Fibroblast of the conjunctiva (primary cell): ENCODE measurements around the gene CLASRP.

Source experiments
- DNase-seq: peaks from one replicate; pipeline ENCODE4 v3.0.0-alpha.2; 2010; ENCODE audit warnings: low read depth

Gene CLASRP

DNA sequence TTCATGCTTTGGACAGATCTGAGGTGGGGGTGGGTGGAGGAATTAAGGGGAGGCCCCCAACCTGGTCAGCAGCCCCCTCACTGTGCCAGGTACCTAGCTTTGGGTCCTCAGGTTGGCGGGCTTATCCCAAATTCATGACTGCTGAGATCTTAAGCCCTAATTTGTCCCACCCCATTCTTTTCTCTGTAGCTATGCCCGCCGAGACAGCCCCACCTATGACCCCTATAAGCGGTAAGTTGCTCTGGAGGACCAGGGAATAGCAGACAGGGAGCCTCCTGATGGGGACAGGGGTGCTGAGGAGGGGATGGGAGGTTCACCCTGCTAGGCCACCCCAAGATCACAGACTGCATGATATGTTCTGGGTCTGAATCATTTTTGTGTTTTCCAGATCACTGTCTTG is 23.1 kb downstream of the CLASRP start:
- no peak for DNase-seq

DNA sequence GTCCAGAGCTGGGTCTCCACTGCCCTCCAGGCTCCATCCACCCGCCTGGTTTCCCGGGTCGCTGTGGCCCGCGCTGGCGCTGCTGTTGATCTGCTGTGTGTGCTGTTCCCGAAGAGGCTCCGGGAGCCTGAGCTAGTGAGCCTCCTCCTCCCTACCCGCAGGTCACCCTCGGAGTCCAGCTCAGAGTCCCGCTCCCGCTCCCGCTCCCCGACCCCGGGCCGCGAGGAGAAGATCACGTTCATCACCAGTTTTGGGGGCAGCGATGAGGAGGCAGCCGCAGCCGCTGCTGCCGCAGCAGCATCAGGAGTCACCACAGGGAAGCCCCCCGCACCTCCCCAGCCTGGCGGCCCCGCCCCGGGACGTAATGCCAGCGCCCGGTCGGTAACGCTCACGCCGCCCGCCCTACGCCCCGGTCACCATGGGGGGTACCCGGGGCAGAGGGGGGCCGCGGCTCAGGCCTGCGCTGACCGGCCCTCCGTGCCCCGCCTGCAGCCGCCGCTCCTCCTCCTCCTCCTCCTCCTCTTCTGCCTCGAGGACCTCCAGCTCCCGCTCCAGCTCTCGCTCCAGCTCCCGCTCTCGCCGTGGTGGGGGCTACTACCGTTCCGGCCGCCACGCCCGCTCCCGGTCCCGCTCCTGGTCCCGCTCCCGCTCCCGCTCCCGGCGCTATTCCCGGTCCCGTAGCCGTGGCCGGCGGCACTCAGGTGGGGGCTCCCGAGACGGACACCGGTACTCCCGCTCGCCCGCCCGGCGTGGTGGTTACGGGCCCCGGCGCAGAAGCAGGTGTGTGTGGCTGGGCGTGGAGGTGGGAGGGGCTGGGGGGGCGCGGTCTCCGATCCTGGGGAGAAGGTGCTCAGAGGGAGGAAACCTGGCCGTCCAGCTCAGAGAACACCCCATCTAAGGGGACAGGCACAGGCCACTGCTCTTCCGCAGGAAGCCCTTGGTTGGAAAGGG is 25.3 kb downstream of the CLASRP start:
- DNase-seq: no peak

DNA sequence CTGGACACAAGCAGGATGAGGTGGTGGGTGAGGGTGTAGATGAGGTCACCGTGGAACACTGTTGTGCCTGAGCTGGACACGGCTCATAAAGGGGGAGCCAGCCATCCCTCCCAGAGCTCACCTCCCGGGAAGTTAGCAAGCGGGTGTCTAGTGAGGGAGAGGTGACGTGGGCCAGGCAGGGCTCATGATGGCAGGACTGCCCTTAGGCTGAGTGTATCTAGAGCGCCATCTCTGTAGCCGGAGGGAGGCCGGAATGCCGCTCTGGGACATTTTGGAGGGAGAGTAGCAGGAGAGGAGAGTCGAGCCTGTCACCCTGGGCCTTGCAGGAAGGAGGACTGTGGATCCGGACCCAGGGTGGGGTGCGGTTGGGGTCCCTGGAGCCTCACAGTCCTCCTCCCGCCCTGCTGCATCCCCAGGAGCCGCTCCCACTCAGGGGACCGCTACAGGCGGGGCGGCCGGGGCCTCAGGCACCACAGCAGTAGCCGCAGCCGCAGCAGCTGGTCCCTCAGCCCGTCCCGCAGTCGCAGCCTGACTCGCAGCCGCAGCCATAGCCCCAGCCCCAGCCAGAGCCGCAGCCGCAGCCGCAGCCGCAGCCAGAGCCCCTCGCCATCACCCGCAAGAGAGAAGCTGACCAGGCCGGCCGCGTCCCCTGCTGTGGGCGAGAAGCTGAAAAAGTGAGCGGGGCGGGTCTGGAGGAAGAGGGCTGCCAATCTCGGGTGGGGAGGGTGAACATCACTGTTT is 28.2 kb downstream of the CLASRP start:
- DNase-seq: no peak

DNA sequence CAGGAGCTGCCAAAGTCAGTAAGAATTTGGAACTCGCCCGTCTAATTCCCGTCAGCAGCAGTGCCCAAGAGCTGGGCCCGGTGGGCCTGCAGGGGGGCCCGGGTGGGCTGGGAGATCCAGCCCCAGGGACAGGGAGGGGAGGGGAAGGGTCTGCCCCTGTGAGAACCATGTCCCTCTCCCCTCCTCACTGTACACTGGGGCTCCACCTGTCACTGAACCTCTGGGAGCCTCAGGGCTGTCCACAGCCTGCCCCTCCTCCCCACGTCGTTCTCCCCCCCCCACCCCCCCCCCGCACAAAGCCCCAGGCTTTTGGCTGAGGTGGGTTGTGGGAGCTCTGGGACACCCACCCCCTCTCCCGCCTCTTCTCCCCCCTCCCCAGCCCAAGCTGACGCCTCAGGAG is 29.2 kb downstream of the CLASRP start:
- DNase-seq: no peak

DNA sequence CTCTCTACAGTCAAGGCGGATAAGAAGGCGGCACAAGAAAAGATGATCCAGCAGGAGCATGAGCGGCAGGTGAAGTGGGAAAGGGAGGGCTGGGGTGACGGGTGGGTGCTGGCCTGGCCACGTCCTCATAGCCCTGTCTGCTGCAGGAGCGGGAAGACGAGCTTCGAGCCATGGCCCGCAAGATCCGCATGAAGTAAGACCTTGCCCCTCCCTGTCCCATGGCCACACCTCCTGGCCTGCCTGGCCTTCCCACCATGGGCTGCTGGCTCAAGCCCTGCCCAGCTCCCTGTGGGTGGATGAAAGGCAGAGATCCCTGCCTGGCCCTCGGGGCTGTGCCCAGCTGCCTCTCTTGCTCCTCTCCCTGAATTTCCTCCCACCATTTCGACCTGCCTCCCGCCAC is 30.2 kb downstream of the CLASRP start:
- DNase-seq: peak; percentile 17

DNA sequence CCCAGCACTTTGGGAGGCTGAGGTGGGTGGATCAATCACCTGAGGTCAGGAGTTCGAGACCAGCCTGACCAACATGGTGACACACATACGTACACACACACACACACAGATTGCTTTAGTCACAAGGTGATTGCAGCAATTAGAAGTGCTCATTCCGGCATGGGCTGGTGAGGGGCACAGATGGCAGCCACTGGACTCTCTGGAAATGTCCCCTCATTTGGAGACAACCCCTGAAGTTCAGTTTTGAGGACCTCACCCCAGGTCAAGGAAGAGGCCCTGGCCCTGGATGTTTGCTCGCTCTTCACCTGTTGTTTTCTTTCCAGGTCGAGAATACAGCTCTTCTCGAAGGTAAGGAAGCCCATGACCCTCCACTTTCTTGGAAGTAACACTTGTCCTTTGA is 31.4 kb downstream of the CLASRP start:
- DNase-seq: no peak

DNA sequence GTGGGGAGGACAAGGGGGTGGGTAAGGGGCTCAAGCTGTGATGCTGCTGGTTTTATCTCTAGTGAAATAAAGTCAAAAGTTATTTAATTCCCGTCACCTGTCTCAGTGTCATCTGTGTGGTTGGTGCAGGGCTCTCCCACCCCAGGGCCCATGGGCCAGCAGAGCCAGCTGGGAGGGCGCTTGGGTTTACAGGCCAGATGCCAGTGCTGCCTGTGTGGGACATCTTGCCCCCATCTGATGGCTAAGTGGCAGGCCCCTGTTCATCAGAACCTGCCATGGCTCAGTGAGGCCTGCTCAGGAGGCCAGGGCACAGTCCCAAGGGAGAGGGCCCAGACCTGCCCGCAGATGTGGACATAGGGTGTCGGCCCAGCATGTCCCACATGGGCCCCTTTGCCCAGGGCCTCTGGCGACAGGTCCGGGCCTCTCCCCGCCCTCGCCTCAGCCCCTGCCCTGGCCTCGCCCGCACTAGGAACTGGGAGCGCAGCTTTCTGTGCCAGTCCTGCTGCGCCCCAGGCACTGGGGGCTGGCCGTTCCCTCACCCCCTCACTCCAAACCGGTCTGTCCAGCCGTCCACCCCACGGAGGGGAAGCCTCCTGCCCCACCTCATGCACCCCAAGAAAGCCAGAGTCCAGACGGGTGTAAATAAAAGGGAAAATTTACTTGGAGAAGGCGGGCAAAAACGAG is 32.2 kb downstream of the CLASRP start:
- DNase-seq: no peak

DNA sequence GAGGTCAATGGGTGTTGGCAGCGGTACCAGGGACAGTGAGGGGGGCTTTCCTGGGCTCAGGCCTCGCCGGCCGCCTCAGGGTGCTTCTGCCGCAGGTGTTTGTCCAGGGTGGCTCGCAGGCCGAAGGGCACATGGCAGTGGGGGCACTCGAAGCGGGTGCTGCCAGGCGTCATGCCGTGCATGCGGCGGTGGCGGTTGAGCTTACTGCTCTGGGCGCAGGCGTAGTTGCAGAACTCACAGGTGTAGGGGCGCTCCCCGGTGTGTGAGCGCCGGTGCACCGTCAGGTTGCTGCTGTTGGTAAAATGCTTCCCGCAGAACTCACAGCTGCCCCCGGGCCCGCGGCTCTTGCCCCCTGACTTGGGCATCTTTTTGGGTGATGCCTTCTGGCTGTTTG is 32.7 kb downstream of the CLASRP start:
- DNase-seq: no peak

DNA sequence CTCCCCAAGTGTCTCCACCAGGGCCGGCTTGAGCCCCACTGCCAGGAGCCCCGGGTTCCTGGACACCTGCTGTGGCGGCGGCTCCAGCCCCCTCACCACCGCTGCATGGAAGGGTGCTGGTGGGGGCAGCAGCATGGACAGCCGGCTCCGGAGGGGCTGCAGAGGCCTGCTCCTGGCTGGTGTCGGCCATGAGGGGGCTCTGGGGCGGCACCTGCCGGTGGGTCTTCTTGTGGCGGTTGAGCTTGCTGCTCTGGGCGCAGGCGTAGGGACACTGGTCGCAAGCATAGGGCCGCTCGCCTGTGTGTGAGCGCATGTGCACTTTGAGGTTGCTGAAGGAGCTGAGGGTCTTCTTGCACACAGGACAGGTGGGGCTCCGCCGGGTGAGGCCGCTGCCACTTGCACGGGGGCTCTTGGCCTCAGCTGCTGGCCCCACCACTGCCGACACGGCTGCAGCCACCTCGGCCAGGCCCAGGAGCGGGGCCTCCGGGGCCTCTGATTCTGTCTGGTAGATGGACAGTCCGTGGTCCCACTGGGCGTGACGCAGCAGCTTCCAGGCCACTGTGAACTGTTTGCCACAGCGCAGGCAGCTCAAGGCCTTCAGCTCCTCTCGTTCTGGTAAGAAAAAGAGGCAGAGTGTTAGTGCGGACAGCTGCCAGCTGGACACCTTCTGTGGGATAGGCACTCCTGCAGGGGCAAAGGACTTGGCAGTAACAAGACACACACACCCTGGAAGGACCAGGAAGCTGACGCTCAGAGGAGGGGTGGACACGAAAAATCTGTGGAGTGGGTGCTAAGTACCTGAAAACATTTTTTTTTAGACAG is 33.3 kb downstream of the CLASRP start:
- DNase-seq: no peak

DNA sequence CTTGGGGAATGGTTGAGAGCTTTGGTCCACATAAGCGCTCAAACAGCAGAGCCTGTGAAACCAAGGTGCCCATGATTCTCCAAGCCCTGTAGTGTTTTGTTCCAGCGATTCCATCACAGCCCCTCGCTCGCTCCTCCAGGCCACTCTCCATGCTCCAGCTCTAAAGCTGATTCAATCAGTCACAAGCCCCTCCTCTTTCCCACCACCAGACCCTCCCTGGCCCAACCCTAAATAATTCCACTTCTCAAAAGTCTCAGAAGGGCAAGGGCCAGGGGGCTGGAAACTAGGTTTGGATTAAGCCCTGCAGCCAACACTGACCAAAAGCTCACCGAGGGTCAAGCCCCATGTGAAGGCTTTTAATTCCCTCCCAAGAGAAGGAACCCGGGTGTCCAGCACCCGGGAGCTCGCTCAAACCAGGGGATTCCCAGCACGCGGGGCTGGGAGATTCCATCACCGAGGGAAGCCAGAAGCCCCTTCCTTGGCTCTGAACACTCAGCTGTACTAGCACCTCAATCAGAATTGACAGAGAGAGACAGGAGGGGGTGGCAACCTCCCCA is 36.0 kb downstream of the CLASRP start:
- no peak for DNase-seq

DNA sequence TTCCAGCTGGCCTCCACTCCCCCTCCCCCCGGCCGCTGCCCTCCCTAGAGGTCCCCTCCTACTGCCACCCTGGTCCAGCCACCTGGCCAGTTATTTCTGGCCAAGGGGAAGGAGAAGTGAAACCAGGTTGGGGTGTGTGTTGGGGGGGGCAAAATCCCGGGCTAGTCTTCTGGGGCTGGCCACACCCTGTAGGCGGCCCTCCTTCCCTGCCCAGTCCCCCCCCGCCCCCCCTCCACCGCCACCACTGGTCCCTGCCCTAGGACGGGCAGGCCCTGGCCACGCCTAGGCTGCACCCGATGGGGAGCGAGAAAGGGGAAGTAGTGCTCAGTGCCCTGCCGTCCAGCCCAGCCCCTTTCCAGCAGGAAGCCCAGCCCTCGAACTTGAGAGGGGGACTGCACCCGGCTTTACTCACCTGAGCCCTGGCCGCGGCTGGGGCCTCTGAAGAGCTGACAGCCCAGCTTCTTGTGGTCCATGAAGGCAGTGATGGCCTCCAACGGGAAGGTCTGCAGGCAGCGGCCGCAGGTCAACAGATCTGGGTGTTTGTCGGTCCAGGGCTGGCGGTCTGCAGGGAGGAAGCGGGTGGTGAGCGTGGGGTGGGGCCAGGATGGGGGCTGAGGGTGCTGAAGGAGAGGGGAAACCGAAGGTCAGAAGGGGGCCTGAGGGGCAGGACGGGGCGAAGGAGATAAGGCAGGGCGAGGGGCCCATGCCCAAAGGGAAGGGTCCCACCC is 36.6 kb downstream of the CLASRP start:
- DNase-seq: peak; percentile 20

DNA sequence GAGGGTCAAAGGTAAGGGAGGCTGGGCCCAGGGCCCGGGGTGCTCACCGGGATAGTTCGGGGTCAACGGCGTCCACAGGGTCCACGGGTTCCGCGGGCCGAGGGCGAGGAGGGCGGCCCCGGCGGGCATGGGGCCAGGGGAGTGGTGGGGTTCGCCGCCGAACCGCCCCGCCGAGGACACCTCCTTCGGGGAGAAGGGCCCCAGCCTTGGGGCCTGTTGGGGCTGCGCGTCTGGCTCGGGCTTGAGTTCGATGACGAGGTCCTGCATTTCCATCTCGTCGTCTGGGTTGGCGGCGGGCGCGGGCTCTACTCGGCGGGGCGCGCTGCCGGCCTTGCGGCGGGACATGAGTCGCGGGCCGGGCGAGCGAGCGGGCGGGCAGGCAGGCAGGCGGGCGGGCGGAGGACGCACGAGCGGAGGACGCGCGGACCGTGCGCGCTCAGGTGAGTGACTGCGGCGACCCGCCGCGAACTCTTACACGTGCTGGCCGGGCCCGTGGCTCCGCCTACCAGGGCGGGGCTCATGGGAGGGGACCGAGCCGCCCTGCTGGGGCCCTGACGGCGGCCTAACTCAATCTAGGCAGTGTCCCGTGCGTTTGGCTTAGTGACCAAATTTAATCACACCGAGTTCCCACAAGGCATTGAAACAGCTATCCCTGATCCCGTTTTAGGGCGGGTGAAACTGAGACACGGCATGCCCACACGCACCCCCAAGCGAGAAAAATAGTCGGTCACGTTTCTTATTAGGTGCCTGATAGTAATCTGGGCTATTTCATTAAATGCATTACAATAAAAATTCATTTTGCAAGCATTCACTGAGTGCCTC is 37.4 kb downstream of the CLASRP start, which contains the start of gene ZNF296:
TSS of gene ZNF296 (minus strand) at position 450 of the 822 bp plus-strand sequence. CDS start at position 345, 105 bp downstream.
- peak; percentile 10 for DNase-seq

DNA sequence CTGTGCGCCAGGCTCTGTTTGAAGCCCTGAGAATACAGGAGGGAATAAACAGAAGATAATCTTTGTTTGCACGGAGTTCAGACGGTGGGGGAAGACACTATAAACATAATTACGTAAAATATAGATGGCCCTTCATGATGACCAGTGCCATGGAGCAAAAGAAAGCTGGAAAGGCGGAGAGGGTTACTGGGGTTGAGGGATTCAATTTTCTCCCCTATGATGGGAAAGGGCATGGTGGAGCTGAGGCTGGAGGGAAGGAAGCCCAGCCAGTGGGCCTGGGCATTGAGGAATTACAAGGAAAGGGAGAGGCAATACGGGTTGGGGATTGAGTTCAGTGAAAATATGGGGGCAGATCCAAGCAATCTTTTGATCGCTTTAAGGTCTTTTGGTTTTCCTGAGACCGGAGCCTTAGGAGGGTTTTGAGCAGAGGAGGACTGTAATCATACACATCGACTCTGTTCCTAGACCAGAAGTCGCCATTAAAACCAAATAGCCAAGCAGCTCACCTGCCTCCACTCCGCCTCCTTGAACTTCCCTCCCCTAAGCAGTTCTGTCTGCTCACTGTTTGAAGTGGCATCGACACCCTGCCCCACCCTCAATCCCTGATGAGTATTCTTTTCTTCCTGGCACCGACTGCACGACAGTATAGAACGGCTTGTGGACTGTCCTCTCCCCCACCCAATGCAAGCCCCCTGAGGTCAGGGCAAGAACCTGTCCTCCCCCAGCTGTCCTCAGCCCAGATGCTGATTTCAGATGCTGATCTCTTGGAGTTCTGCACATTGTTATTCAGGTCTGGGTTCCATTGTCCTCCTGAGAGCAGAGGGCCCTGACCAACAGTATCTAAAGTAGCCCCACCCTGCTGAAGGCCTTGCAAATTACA is 38.2 kb downstream of the CLASRP start:
- DNase-seq: no peak

DNA sequence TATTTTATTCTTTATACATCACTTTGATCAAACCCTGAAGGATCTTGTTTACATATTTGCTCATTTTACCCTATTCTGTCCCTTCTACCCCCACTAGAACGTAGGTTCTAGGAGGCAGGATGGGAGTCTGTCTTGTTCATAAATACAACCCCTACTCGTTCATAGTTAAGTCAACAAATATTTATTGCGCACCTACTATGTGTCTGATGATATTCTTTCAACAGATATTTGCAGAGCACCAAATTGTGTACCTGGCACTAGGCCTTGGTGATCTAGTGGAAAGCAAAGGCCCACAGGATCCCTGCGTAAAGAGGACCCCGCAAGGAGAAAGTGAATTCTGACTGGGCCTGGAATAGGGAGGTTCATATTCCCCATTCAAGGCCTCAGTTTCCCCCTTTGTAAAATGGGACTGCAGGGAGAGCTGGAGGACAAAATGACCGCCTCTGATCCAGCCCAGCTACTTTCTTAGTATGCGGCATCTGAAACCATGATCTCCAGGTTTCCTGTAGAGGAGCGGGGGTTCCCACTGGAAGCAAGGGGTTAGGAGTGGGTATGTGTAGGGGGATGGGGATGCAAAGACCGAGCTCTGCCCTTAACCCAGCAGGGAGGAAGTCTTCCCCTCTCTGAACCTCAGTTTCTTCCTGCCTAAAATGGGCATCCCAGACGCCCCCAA is 39.7 kb downstream of the CLASRP start:
- DNase-seq: no peak

DNA sequence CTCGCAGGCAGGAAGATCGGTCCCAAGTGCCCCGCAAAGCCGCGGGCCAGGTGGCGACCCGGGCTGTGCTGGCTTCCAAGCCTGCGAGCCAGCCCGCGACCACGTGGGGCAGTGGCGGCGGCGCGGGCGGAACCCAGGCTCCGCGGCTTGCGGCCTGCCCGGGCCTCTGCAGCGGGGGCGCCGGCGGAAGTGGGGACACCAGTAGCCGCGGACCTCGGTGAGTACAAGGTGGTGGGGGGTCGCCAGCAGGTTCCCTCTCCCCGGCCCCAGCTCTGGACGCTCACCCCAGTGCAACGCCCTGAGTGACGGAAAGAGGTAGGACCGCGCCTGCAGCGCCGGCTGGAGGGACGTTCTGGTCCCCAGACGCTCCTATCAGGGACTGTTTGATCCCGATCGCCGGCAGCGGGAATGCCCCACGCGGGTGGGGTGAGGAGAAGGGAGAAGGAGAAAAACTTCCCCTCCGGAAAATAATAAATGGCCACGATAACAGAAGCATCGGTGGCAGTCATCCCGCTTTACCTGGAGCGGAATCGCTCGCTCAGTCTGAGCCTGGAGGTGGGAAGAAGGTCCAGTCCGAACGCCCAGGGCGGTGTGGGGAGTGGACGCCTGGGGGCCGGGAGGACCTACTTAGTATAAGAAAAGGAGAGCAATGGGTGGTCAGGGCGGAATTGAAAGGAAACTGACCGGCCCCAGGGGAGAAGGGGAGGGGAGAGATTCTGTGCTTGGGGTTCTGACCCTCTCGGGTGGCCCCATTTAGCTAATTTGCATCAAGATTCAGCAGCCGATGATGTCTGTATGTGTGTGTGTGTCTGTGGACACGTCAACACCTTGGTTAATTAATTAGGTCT is 40.4 kb downstream of the CLASRP start, which contains the start of gene GEMIN7:
TSS of gene GEMIN7 (plus strand) at position 198 of the 848 bp plus-strand sequence. CDS start 10,855 bp downstream, outside the sequence.
- DNase-seq: peak; percentile 18

DNA sequence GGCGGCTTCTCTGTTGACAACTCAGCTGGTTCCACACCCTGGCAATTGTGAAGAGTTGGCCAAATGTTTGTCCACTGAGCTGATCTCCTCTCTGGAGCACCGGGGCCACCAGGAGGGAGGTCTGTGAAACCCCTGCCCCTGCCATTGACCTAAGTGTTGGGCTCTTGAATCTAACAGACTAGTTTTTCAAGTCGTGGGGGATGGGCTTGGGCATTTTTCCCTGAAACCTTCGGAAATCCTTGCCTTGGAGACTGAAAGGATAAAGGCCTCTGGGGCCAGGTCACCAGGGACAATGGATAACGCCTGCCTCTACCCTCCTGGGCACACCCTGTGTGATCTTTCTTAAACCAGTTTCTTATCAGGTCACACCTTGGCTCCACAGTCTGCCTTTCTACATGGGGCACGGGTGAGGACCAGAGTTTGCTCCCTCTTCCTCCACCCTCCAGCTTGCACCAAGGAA is 41.1 kb downstream of the CLASRP start:
- no peak for DNase-seq

DNA sequence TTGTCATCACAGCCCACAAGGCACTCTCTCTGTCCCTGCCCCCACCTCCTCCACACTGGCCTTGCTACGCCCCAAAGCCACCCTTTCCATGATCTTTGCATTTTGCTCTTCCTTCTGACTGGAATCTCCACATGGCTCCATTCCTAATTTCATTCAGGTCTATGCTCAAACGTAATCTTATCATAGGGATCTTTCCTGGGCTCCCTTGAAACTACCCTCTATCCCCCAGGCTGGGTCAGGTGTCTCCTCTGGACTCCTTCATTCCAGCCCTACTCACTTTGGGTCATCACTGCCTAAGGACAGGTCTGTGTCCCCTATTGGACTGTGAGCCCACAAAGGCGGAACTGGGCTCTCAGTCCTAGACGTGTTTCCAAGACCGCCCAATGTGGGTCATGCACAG is 43.3 kb downstream of the CLASRP start:
- DNase-seq: no peak
